IgD-negative memory B cell (primary cell): Measurements from ENCODE around the gene CLDN4. TPM values are rescaled to one million over a fixed set of nuclear protein-coding genes. Genes with fewer than 3 reads are reported as not detected.
"Not testable (repeated sequence)": the region's sequence is repeated elsewhere in the genome, so short reads cannot be mapped to it uniquely, and the experiment has no call there.

Experiments
- H3K27ac Mint-ChIP-seq, 3 donors: one replicate each; pipeline ENCODE4 v1.8.0; 2020 to 2022; ENCODE audit warnings: mild to moderate bottlenecking in 3 of 3, mixed read lengths in 3 of 3, moderate library complexity in 1 of 3
- H3K27me3 Mint-ChIP-seq: one replicate; pipeline ENCODE4 v1.8.0; 2021; ENCODE audit warnings: mixed read lengths
- H3K36me3 Mint-ChIP-seq: one replicate; pipeline ENCODE4 v1.8.0; 2020; ENCODE audit warnings: mild to moderate bottlenecking, mixed read lengths
- H3K4me1 Mint-ChIP-seq, 3 donors: one replicate each; pipeline ENCODE4 v1.8.0; 2020 to 2022; ENCODE audit warnings: mixed read lengths in 3 of 3, mild to moderate bottlenecking in 1 of 3
- H3K4me3 Mint-ChIP-seq, 4 donors: one replicate each; pipeline ENCODE4 v1.8.0; 2020 to 2022; ENCODE audit warnings: mild to moderate bottlenecking in 4 of 4, mixed read lengths in 4 of 4, moderate library complexity in 3 of 4
- H3K9me3 Mint-ChIP-seq, 3 donors: one replicate each; pipeline ENCODE4 v1.8.0; 2020 to 2021; ENCODE audit warnings: mixed read lengths in 3 of 3, mild to moderate bottlenecking in 1 of 3
- polyA plus RNA-seq: library from polyadenylated mRNA; unstranded; fragments of 300-500 nt; fragmentation: Illumina TruSeq; gene quantifications from one replicate; pipeline ENCODE4 v1.2.3, GENCODE V29; 2021

Gene CLDN4
- polyA plus RNA-seq, 1 donor from 2014 or later = not detected

DNA sequence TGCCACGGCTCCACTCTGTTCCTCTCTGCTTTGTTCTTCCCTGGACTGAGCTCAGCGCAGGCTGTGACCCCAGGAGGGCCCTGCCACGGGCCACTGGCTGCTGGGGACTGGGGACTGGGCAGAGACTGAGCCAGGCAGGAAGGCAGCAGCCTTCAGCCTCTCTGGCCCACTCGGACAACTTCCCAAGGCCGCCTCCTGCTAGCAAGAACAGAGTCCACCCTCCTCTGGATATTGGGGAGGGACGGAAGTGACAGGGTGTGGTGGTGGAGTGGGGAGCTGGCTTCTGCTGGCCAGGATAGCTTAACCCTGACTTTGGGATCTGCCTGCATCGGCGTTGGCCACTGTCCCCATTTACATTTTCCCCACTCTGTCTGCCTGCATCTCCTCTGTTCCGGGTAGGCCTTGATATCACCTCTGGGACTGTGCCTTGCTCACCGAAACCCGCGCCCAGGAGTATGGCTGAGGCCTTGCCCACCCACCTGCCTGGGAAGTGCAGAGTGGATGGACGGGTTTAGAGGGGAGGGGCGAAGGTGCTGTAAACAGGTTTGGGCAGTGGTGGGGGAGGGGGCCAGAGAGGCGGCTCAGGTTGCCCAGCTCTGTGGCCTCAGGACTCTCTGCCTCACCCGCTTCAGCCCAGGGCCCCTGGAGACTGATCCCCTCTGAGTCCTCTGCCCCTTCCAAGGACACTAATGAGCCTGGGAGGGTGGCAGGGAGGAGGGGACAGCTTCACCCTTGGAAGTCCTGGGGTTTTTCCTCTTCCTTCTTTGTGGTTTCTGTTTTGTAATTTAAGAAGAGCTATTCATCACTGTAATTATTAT, 1.2 kb downstream of the CLDN4 start:
- Mint-ChIP-seq H3K4me1 (peaks cover 7 to 14% (median 11%) of the 10 kb centered on the region in 3 donors), H3K27ac (no peak overlapping the region), H3K36me3 (no peaks in the 10 kb centered on the region), H3K4me3 (no peak overlapping the region), H3K27me3 (peaks cover 4% of the 10 kb centered on the region), H3K9me3 (no peaks in the 10 kb centered on the region)

DNA sequence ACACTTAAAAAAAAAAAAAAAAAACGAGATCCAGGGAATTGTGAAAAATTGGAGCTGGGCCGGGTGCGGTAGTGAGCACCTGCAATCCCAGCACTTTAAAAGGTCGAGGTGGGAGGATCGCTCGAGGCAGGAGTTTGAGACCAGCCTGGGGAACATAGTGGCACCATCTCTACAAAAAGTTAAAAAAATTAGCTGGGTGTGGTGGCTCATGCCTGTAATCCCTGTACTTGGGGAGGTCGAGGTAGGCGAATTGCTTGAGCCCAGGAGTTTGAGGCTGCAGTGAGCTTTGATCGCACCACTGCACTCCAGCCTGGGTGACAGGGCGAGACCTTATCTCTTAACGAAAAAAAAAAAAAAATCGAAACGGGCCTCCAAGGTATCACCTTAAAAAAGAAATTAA, 2.0 kb downstream of the CLDN4 start:
- Mint-ChIP-seq H3K36me3 (no peaks in the 10 kb centered on the region), H3K4me1 (peaks cover 0 to 6% (median 3%) of the 10 kb centered on the region in 3 donors), H3K27me3 (peaks cover 2% of the 10 kb centered on the region), H3K9me3 (no peaks in the 10 kb centered on the region), H3K4me3 (no peak overlapping the region), H3K27ac (no peak overlapping the region)

DNA sequence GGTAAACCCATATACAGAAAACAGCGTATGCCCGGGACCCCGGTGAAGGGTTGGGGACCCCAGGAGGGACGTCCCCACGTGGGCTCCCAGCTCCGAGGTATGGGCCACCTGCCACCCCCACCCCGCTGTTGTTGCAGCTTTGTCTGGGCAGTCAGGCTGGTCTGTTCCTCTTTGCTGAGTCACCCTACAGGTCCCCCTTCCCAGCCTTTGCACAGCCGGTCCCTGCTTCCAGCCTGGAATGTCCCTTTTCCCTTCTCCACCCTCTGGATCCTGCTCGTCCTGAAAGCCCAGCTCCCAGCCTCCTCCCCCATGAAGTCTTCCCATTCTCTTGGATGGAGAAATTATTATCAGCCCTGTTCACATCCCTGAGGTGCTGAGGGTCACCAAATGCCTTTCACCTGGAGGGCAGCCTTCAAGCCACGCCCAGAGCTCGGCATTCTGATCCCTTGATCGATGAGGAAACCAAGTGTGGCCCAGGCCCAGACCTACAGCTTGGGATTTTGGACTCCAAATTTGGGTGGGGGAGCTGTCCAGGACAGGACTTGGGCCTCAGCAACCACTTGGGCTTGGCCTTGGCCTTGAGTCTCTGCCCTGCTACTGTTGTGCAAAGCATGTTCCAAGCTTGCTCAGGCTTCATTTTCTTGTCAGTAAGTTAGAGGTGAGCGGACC, 2.6 kb downstream of the CLDN4 start:
- H3K4me1 Mint-ChIP-seq = peaks cover 0 to 3% (median 0%) of the 10 kb centered on the region in 3 donors
- H3K36me3 Mint-ChIP-seq = no peaks in the 10 kb centered on the region
- H3K4me3 Mint-ChIP-seq = no peak overlapping the region
- H3K27ac Mint-ChIP-seq = no peak overlapping the region
- no peaks in the 10 kb centered on the region for H3K9me3 Mint-ChIP-seq
- H3K27me3 Mint-ChIP-seq = peaks cover under 1% of the 10 kb centered on the region

DNA sequence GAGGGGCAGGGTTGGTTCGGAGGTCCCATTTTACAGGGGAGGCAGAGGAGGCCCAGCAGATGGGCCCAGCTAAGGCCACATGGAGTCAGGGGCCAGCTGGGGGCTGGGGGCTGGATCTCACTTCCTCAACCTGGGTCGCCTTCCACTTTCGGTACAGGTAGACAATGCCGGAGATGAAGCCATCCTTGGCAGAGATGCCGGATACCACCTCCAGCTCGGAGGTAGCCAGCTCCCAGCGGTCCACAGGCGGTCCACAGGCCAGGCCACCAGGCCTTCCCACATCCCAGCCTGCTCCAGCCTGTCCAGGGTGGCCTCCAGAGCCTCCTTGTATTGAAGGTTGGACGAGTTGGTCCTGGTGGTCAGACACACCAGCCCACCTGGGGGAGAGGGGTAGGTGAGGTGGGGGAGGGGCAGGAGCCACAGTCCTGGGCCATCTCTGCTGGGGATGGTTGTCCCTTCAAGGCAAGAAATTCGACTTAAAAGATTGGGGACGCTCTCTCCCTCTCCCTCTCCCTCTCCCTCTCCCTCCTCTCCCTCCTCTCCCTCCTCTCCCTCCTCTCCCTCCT, 3.9 kb downstream of the CLDN4 start:
- no peaks in the 10 kb centered on the region for H3K9me3 Mint-ChIP-seq
- H3K36me3 Mint-ChIP-seq = no peaks in the 10 kb centered on the region
- H3K27me3 Mint-ChIP-seq = no peaks in the 10 kb centered on the region
- H3K4me1 Mint-ChIP-seq = no peaks in the 10 kb centered on the region
- no peak overlapping the region for H3K4me3 Mint-ChIP-seq
- H3K27ac Mint-ChIP-seq = no peak overlapping the region

DNA sequence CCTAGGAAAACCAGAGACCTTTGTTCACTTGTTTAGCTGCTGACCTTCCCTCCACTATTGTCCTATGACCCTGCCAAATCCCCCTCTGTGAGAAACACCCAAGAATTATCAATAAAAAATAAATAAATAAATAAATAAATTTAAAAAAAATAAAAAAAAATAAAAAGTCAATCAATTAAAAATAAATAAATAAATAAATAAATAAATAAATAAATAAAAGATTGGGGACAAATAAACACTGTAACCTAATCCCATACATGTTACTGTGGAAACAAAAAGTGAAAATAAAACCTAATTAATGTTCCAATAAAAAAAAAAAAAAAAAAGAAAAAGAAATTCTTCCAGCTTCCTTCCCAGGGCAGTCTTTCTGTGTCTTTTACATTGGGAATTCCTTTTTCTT, 6.4 kb downstream of the CLDN4 start:
- H3K27ac Mint-ChIP-seq, H3K36me3 Mint-ChIP-seq, H3K9me3 Mint-ChIP-seq, H3K27me3 Mint-ChIP-seq, H3K4me3 Mint-ChIP-seq, H3K4me1 Mint-ChIP-seq: not testable (repeated sequence)

DNA sequence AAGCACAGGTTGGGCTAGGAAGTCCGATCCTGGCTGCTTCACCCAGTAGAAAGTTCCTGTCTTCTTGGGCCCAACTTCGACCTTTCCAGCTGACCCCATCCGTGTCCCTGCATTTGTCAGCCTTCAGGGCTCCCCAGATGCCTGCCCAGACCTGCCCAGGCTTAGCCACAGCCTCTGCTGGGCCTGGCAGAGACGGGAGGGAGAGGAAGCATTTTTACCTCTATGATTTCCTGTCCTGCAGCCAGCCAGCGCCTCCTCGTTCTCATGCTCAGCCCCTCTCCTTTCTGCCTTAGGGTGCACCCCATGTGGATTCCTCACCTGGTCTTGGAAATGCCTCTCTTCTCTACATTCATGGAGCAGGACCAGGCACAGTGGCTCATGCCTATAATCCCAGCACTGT, 7.8 kb downstream of the CLDN4 start:
- no peaks in the 10 kb centered on the region for H3K27me3 Mint-ChIP-seq

DNA sequence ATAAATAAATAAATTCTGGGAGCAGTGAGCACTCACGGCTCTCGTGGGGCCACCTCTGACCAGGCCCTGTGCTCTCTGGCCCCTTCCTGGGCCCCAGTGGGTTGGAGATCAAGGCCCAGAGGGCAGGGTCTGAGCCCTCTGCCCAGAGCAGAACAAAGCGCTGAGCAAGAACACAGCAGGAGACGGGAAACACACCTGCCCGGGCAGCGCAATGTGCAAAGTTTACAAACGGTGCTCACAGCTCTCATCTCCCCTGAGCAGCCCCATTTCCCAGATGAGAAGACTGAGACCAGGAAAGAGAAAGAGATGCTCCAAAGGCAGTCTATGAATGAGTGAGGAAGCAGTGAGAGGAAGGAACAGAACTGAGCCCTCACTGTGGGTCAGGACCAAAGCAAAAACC, 8.5 kb downstream of the CLDN4 start:
- Mint-ChIP-seq H3K27me3 (no peaks in the 10 kb centered on the region), H3K4me1 (peaks cover 6 to 7% (median 6%) of the 10 kb centered on the region in 3 donors), H3K27ac (peak overlapping the region in 1 of 3 donors; percentile 50), H3K9me3 (no peaks in the 10 kb centered on the region), H3K36me3 (no peaks in the 10 kb centered on the region), H3K4me3 (peak overlapping the region in 1 of 4 donors; percentile 17)

More for the DNA sequence above, 7.8 kb downstream of the CLDN4 start:
- H3K9me3 Mint-ChIP-seq = no peaks in the 10 kb centered on the region
- no peaks in the 10 kb centered on the region for H3K36me3 Mint-ChIP-seq
- peaks cover 0 to 2% (median under 1%) of the 10 kb centered on the region in 3 donors for H3K4me1 Mint-ChIP-seq
- H3K4me3 Mint-ChIP-seq = no peak overlapping the region
- H3K27ac Mint-ChIP-seq = no peak overlapping the region

DNA sequence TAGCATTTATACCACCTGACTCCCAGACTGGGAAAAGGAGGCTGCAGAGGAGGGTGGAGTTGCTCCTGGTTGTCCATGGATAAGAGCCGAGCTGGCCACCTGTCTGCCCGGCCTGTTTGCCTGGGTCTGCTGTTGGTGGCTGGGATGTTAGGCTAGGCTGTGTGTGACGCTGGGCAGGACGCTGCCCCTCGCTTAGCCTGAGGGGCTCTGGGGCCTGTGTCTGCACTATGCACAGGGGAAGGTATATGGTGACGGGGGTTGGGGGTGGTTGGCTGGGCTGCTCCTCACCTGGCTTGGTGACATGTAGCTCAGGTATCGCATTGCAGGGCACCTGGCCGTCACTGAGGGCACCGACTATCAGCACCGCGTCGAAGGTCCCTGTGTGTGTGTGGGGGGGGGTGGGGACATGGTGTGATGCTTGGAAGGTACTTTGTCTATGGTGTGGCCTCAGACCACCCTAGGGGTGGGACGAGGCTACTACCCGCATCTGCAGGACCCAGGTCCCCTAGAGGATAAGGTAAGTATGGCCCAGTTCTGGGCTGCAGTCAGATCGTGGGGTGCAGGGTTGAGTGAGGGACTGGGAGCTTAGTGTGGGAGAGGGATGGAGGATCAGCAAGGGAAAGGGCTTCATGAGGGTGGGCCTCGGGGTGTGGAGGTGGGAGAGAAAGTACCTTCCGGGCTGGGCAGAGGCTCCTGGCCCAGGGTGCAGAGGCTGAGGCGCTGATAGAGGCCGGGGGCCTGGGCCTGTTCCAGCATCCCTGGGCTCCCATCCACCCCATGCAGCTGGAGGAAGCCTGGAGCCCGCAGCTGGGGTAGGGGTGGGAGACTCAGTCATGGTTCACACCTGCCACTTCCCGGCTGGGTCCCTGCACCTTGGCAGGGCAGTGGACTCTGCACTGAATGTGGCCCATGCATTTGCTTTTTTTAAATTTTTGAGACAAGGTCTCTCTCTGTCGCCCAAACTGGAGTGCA, 9.2 kb downstream of the CLDN4 start:
- Mint-ChIP-seq H3K27me3 (no peaks in the 10 kb centered on the region), H3K4me1 (peaks cover 6 to 11% (median 7%) of the 10 kb centered on the region in 3 donors), H3K9me3 (no peaks in the 10 kb centered on the region), H3K4me3 (no peak overlapping the region), H3K36me3 (no peaks in the 10 kb centered on the region), H3K27ac (peak overlapping the region in 1 of 3 donors; percentile 50)

DNA sequence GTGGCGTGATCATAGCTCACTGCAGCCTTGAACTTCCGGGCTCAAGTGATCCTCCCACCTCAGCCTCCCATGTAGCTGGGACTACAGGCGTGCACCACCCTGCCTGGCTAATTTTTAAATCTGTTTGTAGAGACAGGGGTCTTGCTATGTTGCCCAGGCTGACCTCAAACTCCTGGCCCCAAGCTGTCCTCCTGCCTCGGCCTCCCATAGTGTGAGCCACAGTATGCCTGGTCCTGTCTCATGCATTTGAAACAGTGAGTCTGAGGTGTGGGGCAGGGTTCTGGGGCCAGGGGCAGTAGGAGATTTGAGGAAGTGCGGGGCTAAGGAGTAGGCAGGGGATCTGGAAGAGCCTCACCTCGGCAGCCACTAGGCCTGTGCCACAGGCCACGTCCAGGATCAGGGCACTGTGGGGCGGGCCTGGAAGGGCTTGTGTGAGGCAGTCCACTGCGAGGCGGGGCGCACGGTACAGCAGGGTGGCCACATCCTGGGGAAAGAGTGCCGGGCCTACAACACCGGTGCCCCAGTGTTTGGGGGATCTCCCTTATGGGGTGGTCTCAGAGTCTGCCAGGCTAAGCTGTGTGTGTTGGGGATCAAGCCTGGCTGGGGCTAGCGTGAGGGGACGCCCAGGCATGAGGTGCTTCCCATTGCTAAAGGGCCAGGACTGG, 10.1 kb downstream of the CLDN4 start:
- H3K27ac Mint-ChIP-seq = no peak overlapping the region

DNA sequence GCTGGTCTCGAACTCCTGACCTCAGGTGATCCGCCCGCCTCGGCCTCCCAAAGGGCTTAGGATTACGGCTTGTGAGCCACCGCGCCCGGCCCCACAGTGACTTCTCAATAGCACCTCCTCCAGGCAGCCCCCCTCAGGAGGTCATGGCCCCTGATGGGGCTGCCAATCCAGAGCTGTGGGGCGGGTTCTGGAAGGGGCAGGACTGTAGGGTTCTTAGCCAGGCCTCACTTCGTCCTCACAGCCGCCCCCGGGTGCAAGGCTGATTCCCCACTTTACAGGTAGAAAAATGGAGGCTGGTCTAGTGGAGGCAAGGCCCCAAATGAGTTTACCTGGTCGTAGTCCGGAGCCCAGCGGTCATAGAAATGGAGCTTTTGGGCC, 10.9 kb downstream of the CLDN4 start:
- Mint-ChIP-seq H3K4me3 (peak overlapping the region; percentile 79 to 94 (median 87)), H3K9me3 (no peaks in the 10 kb centered on the region), H3K4me1 (peaks cover 15 to 23% (median 15%) of the 10 kb centered on the region in 3 donors), H3K27me3 (no peaks in the 10 kb centered on the region), H3K27ac (no peak overlapping the region), H3K36me3 (no peaks in the 10 kb centered on the region)

More for the DNA sequence above, 10.1 kb downstream of the CLDN4 start:
- Mint-ChIP-seq H3K4me3 (peak overlapping the region in 1 of 4 donors; percentile 29), H3K9me3 (no peaks in the 10 kb centered on the region), H3K36me3 (no peaks in the 10 kb centered on the region), H3K4me1 (peaks cover 11 to 19% (median 11%) of the 10 kb centered on the region in 3 donors), H3K27me3 (no peaks in the 10 kb centered on the region)

DNA sequence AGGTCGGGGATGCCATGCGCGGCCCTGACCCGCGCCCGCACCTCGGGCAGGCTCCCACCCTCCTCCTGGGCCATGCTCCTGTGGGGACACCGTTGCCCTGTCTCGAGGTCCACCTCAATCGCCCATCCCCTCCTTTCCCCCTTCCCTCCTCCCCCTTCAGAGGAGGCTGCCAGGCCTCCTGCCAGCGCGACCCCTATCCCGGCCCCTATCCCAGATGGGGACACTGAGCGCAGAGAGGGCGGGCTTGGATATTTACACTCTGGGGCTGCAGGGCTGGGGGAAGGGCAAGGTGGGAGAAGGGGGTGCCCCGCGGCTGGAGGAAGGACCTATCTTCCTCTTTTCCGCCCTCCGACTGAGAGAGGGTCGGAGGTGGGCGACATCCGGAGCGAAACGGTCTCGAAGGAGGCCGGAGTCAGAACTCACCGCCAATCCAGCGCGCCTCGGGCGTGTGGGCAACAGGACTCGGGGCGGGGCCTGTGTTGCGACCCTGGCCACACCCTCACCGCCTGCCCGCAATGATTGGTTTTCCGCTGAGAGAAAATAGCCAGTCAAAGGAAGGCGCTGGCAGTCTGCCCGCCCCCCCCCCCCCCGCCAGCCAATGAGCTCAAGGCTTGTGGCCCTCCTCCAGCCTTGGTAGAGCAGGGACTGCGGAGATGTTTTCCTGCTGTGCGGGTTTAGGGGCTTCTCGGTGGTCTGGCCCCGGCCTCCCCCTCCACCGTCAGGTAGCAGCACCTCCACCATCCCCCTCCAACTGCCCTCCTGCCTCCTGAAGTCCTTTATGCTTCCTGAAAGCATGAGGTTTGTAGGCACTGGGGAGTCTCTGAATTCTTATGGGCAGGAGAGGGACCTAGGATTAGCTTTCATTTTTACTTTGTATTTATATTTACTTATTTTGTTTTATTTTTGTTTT, 11.5 kb downstream of the CLDN4 start, which contains the start of gene METTL27:
METTL27 (minus strand) TSS at position 450 of the 910 bp plus-strand sequence; CDS start at position 74, 376 bp downstream.
- Mint-ChIP-seq H3K4me1 (peaks cover 15 to 23% (median 17%) of the 10 kb centered on the region in 3 donors), H3K4me3 (peak within 1 kb of the TSS; percentile 79 to 94 (median 87)), H3K27me3 (no peaks in the 10 kb centered on the region), H3K9me3 (no peaks in the 10 kb centered on the region), H3K36me3 (no peaks in the 10 kb centered on the region), H3K27ac (peak within 1 kb of the TSS in 1 of 3 donors; percentile 73)

DNA sequence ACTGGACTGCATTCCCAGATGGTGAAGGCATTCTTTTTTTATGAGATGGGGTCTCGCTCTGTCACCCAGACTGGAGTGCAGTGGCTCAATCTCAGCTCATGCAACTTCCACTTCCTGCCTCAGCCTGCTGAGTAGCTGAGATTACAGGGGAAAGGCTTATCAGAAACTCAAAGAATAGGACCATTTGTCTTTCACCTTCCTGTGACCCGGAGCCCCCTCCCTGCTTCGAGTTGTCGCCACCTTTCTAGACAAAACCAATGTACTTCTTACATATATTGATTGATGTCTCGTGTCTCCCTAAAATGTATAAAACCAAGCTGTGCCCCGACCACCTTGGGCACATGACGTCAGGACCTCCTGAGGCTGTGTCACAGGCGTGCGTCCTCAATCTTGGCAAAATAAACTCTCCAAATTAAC, 13.3 kb downstream of the CLDN4 start:
- Mint-ChIP-seq H3K4me1 (peaks cover 15 to 23% (median 17%) of the 10 kb centered on the region in 3 donors), H3K4me3 (peak overlapping the region in 3 of 4 donors; percentile 44 to 76 (median 45)), H3K9me3 (no peaks in the 10 kb centered on the region), H3K27me3 (no peaks in the 10 kb centered on the region), H3K27ac (peak overlapping the region in 2 of 3 donors; percentile 49 to 58), H3K36me3 (no peaks in the 10 kb centered on the region)

DNA sequence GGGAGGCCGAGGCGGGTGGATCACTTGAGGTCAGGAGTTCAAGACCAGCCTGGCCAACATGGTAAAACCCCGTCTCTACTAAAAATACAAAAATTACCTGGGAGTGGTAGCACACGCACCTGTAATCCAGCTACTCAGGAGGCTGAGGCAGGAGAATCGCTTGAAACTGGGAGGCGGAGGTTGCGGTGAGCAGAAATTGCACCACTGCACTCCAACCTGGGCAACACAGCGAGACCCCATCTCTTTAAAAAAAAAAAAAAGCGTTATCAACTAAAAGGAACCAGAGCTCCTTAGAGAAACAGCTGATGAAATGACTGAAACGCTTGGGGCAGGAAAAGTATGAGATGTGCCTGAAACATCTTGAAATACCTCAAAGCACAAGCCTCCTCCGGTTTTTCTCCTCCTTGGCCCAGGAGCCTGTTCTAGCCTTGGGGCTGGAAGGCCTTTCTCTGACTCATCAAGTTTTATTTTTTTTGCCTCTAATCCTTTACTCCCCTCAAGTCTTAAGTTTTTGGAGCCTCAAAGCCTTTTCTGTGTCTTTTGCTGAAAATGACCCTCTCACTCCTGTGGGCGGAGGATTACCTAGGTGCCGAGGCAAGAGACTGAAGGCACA, 14.2 kb downstream of the CLDN4 start:
- H3K4me1 Mint-ChIP-seq = peaks cover 15 to 23% (median 17%) of the 10 kb centered on the region in 3 donors
- H3K27me3 Mint-ChIP-seq = no peaks in the 10 kb centered on the region
- no peaks in the 10 kb centered on the region for H3K36me3 Mint-ChIP-seq
- H3K9me3 Mint-ChIP-seq = no peaks in the 10 kb centered on the region
- peak overlapping the region in 2 of 4 donors; percentile 7 to 45 for H3K4me3 Mint-ChIP-seq
- peak overlapping the region in 1 of 3 donors; percentile 74 for H3K27ac Mint-ChIP-seq
